Esophagus muscularis mucosa (tissue), 4 donors: Measurements from ENCODE around the gene PRMT6.

Experiments used
- CTCF ChIP-seq, 3 experiments: fragments of 200-600 bp in 2 of 3; fragments of 450-650 bp in 1 of 3; sonication (generic) in 2 of 3; IDR thresholded peaks; one replicate each; pipeline ENCODE4 v1.5.1; 2017 to 2019; ENCODE audit warnings: antibody characterized with exemption in 3 of 3, mild to moderate bottlenecking in 2 of 3, moderate library complexity in 1 of 3
- EP300 ChIP-seq: sonication (generic); formaldehyde crosslinking; IDR thresholded peaks from one replicate; pipeline ENCODE4 v1.6.1; 2017; ENCODE audit warnings: antibody characterized with exemption
- POLR2A ChIP-seq: fragments of 450-650 bp; IDR thresholded peaks from one replicate; pipeline ENCODE4 v1.6.1; 2017; ENCODE audit warnings: antibody characterized with exemption, moderate library complexity, mild to moderate bottlenecking, low read depth
- POLR2AphosphoS5 ChIP-seq, 2 donors: sonication (generic); formaldehyde crosslinking; IDR thresholded peaks; one replicate each; pipeline ENCODE4 v1.6.1; 2017; ENCODE audit warnings: antibody characterized with exemption in 2 of 2

- TF ChIP-seq CTCF (IDR thresholded peaks at IDR 0.05) = no peak
- peak; percentile 78 to 83 for TF ChIP-seq POLR2AphosphoS5 (IDR thresholded peaks at IDR 0.05)
- no peak for TF ChIP-seq POLR2A
- TF ChIP-seq EP300 = no peak
These were observed at the start of gene PRMT6 for GRCh38 chr1:107056426-107057196.
